HepG2 (cell line): ENCODE measurements around the gene MYEOV. TPM values are rescaled to one million over a fixed set of nuclear protein-coding genes. Genes with fewer than 3 reads are reported as not detected.

ENCODE experiments used
- ATAC-seq: fragments of 200-7000 bp; cut with Tn5 transposase; 3 replicates; pipeline ENCODE4 v1.9.1; 2020; ENCODE audit warnings: mild to moderate bottlenecking, moderate library complexity
- BruUV-seq: library from RNA; stranded (reverse); fragments of 400-500 nt; replicated peaks from 2 replicates; lab custom pipeline; 2021; lab: Mats Ljungman, UMichigan
- CTCF ChIA-PET: fragments of 300-600 bp; formaldehyde crosslinking; extraction: SDS; loops from one replicate; lab custom pipeline; 2021; ENCODE audit warnings: low total read pairs, inconsistent platforms, low intra/inter-chr PET ratio; lab: Yijun Ruan, JAX
- POLR2A ChIA-PET: fragments of 350-600 bp; sonication (Branson Sonifier 250); formaldehyde crosslinking; loops from one replicate; lab custom pipeline; 2020; ENCODE audit warnings: antibody characterized with exemption, inconsistent platforms; lab: Yijun Ruan, JAX
- DNase-seq: peaks from one replicate; pipeline ENCODE4 v3.0.0-alpha.2; 2015; ENCODE audit warnings: low spot score
- FAIRE-seq: peaks from 3 replicates; lab custom pipeline; 2011; peaks lifted over from hg19 to GRCh38; lab: Jason Lieb, UNC
- H2AFZ ChIP-seq: one replicate; pipeline ENCODE4 v1.6.1; 2011; ENCODE audit warnings: low read length, inconsistent platforms
- H3K27ac ChIP-seq: fragments of 300-600 bp; 3 replicates; pipeline ENCODE4 v1.8.0; 2011; ENCODE audit warnings: mixed run types, mild to moderate bottlenecking, mixed read lengths, low read length, inconsistent platforms; ENCODE audit not compliant: insufficient read depth; ENCODE audit errors: extremely low read length
- H3K27me3 ChIP-seq, 2 experiments: fragments of 200-600 bp in 1 of 2; 2 replicates in 1 of 2; 3 replicates in 1 of 2; pipeline versions ENCODE4 v1.6.0 to v1.8.0; 2011; ENCODE audit warnings: low read length in 2 of 2, mild to moderate bottlenecking in 2 of 2, moderate library complexity in 2 of 2, inconsistent platforms in 1 of 2; ENCODE audit not compliant: insufficient read depth in 2 of 2, control insufficient read depth in 1 of 2
- H3K36me3 ChIP-seq, 2 experiments: fragments of 200-600 bp in 1 of 2; replicated peaks in 1 of 2; 2 replicates in 1 of 2; 3 replicates in 1 of 2; pipeline versions ENCODE4 v1.5.1 to v1.8.0; 2011; ENCODE audit warnings: low read length in 2 of 2, inconsistent platforms in 1 of 2; ENCODE audit not compliant: insufficient read depth in 2 of 2, control insufficient read depth in 1 of 2
- H3K4me1 ChIP-seq: 2 replicates; pipeline ENCODE4 v1.5.1; 2012; ENCODE audit warnings: low read length, inconsistent platforms; ENCODE audit not compliant: insufficient read depth
- H3K4me2 ChIP-seq: 2 replicates; pipeline ENCODE4 v1.6.0; 2011; ENCODE audit warnings: low read depth, low read length, inconsistent platforms
- H3K4me3 ChIP-seq, 3 experiments: fragments of 200-600 bp in 1 of 3; sonication (generic), shearing (Covaris generic) in 1 of 3; replicated peaks in 1 of 3; 2 replicates each; pipeline ENCODE4 v1.5.1; 2011 to 2016; ENCODE audit warnings: low read length in 3 of 3, inconsistent platforms in 2 of 3, low read depth in 2 of 3, mild to moderate bottlenecking in 2 of 3, control low read depth in 1 of 3, mixed read lengths in 1 of 3; ENCODE audit not compliant: insufficient read depth in 1 of 3
- H3K79me2 ChIP-seq: one replicate; pipeline ENCODE4 v1.6.1; 2011; ENCODE audit warnings: low read length, inconsistent platforms; ENCODE audit not compliant: insufficient read depth
- H3K9ac ChIP-seq: 2 replicates; pipeline ENCODE4 v1.6.0; 2011; ENCODE audit warnings: mild to moderate bottlenecking, low read depth, low read length, inconsistent platforms; ENCODE audit not compliant: insufficient read depth
- H3K9me3 ChIP-seq: 2 replicates; pipeline ENCODE4 v1.5.1; 2012; ENCODE audit warnings: mild to moderate bottlenecking, low read length
- H4K20me1 ChIP-seq: 2 replicates; pipeline ENCODE4 v1.6.0; 2011; ENCODE audit warnings: inconsistent platforms, mild to moderate bottlenecking, low read length, moderate library complexity; ENCODE audit not compliant: insufficient read depth
- ELF3 ChIP-seq: IDR thresholded peaks from 2 replicates; pipeline ENCODE4 v1.6.1; 2016; ENCODE audit warnings: missing genetic modification reagents, missing compliant biosample characterization
- FOSL2 ChIP-seq: sonication (generic); formaldehyde crosslinking; IDR thresholded peaks from 2 replicates; pipeline ENCODE4 v1.4.0; 2020; ENCODE audit warnings: missing genetic modification reagents
- FOXC1 ChIP-seq: sonication (generic); formaldehyde crosslinking; IDR thresholded peaks from 2 replicates; pipeline ENCODE4 v1.8.0; 2022; ENCODE audit warnings: mild to moderate bottlenecking, missing genetic modification reagents, borderline replicate concordance
- IRF2 ChIP-seq: IDR thresholded peaks from 2 replicates; pipeline ENCODE4 v1.6.1; 2018; ENCODE audit warnings: missing genetic modification reagents, missing compliant biosample characterization
- NR2F2 ChIP-seq: IDR thresholded peaks from 2 replicates; pipeline ENCODE4 v1.6.1; 2012; ENCODE audit warnings: low read depth, inconsistent platforms, borderline replicate concordance
- PLRG1 ChIP-seq: fragments of 450-650 bp; conservative IDR thresholded peaks from 2 replicates; pipeline ENCODE4 v1.6.1; 2016
- SAP130 ChIP-seq: IDR thresholded peaks from 2 replicates; pipeline ENCODE4 v1.6.1; 2016; ENCODE audit warnings: low read depth
- SIN3A ChIP-seq: IDR thresholded peaks from 2 replicates; pipeline ENCODE4 v1.6.1; 2011; ENCODE audit warnings: low read depth, mild to moderate bottlenecking, control low read depth, low read length, borderline replicate concordance
- SMAD3 ChIP-seq: sonication (generic); formaldehyde crosslinking; IDR thresholded peaks from 2 replicates; pipeline ENCODE4 v1.4.0; 2020; ENCODE audit warnings: missing genetic modification reagents
- TEAD3 ChIP-seq: optimal IDR thresholded peaks from 2 replicates; pipeline ENCODE3; 2016; ENCODE audit warnings: borderline replicate concordance
- ZBTB7B ChIP-seq: sonication (generic); formaldehyde crosslinking; IDR thresholded peaks from 2 replicates; pipeline ENCODE4 v1.4.0; 2020; ENCODE audit warnings: missing genetic modification reagents
- ZNF101 ChIP-seq: sonication (generic); formaldehyde crosslinking; IDR thresholded peaks from 2 replicates; pipeline ENCODE4 v1.4.0; 2020; ENCODE audit warnings: mild to moderate bottlenecking, low read depth, missing genetic modification reagents, borderline replicate concordance
- ZNF264 ChIP-seq: sonication (generic); formaldehyde crosslinking; IDR thresholded peaks from 2 replicates; pipeline ENCODE4 v1.4.0; 2020; ENCODE audit warnings: missing genetic modification reagents
- ZNF441 ChIP-seq: sonication (generic); formaldehyde crosslinking; IDR thresholded peaks from 2 replicates; pipeline ENCODE4 v1.7.0; 2021; ENCODE audit warnings: missing genetic modification reagents, borderline replicate concordance
- WGBS: methylation state at CpG from one replicate; pipeline ENCODE4 v1.1.6; 2017; ENCODE audit warnings: low lambda C conversion rate; 5-methylcytosine and 5-hydroxymethylcytosine counted together
- in situ Hi-C: cut with HindIII; loops from 2 replicates; pipeline ENCODE4 v1.10.0; 2017; ENCODE audit warnings: low pct_unique_long_range_greater_than_20kb; ENCODE audit not compliant: extremely low pct_ligation_motif_present
- intact Hi-C: fragments of 100-400 bp; cut with micrococcal nuclease; formaldehyde crosslinking; loops from one replicate; pipeline ENCODE4 v1.10.0; 2022; ENCODE audit not compliant: unreplicated experiment
- polyA plus RNA-seq, 8 experiments: library from polyadenylated mRNA; depleted of rRNA in 3 of 8; stranded (reverse) in 7 of 8; unstranded in 1 of 8; fragments of >200 nt; fragmentation: Illumina TruSeq in 4 of 8; extraction: Trizol in 4 of 8; gene quantifications; 2 replicates each; pipeline versions ENCODE4 v1.2.1 to v1.2.3, GENCODE V29; 2011 to 2016; ENCODE audit warnings: low read depth in 4 of 8, missing spikeins in 1 of 8, mixed read lengths in 1 of 8; ENCODE audit not compliant: insufficient read depth in 1 of 8
- total RNA-seq, 5 experiments: library from RNA; depleted of rRNA; stranded (reverse); fragments of >200 nt; fragmentation: Illumina TruSeq; extraction: Trizol; gene quantifications; 2 replicates each; pipeline ENCODE4 v1.2.3, GENCODE V29; 2016; ENCODE audit warnings: low read depth in 1 of 5
- TF ChIP-seq, protein P1 (sequence below): sonication (generic); formaldehyde crosslinking; IDR thresholded peaks from 2 replicates; pipeline ENCODE4 v1.5.0; 2020; ENCODE audit warnings: missing genetic modification reagents
- TF ChIP-seq, protein P2 (sequence below): sonication (generic); formaldehyde crosslinking; IDR thresholded peaks from 2 replicates; pipeline ENCODE4 v1.4.0; 2020; ENCODE audit warnings: missing genetic modification reagents

The MYEOV gene
- total and polyA plus RNA-seq, 2 of the 13 experiments (the other 11 are each of a cell fraction or from before 2014, with no cell fraction given): 0.33 to 1.8 TPM

DNA sequence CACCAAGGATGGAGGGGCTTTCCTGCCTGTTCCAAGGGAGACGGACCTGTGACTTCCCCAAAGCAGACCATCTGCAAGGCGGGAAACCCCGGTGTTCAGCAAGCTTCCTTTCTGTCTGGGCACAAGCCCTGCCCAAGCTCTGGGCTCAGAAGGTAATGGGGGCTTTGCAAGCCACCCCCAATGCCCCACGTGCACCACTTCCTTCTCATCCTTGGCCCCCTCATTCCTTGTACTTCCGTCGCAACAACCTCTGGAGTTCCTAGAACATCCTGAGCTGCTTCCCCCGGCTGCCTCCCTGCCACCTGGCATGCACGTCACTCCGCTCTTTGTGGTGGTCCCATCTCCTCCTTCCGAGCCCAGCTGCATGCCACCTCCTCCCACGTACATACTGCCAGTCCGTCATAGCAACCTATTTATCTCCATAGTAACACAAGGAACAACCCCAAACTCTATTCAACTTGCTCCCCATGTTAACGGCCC lies 3.9 kb downstream of the MYEOV start (continued):
- TF ChIP-seq, protein P1, sequence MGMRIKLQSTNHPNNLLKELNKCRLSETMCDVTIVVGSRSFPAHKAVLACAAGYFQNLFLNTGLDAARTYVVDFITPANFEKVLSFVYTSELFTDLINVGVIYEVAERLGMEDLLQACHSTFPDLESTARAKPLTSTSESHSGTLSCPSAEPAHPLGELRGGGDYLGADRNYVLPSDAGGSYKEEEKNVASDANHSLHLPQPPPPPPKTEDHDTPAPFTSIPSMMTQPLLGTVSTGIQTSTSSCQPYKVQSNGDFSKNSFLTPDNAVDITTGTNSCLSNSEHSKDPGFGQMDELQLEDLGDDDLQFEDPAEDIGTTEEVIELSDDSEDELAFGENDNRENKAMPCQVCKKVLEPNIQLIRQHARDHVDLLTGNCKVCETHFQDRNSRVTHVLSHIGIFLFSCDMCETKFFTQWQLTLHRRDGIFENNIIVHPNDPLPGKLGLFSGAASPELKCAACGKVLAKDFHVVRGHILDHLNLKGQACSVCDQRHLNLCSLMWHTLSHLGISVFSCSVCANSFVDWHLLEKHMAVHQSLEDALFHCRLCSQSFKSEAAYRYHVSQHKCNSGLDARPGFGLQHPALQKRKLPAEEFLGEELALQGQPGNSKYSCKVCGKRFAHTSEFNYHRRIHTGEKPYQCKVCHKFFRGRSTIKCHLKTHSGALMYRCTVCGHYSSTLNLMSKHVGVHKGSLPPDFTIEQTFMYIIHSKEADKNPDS (CRISPR knock-in tag): no peak
- no peak for TF ChIP-seq SMAD3
- TF ChIP-seq FOXC1 (CRISPR knock-in tag): no peak
- TF ChIP-seq ZNF441 (CRISPR knock-in tag): no peak
- TF ChIP-seq, all 625 proteins: peak for 7

DNA sequence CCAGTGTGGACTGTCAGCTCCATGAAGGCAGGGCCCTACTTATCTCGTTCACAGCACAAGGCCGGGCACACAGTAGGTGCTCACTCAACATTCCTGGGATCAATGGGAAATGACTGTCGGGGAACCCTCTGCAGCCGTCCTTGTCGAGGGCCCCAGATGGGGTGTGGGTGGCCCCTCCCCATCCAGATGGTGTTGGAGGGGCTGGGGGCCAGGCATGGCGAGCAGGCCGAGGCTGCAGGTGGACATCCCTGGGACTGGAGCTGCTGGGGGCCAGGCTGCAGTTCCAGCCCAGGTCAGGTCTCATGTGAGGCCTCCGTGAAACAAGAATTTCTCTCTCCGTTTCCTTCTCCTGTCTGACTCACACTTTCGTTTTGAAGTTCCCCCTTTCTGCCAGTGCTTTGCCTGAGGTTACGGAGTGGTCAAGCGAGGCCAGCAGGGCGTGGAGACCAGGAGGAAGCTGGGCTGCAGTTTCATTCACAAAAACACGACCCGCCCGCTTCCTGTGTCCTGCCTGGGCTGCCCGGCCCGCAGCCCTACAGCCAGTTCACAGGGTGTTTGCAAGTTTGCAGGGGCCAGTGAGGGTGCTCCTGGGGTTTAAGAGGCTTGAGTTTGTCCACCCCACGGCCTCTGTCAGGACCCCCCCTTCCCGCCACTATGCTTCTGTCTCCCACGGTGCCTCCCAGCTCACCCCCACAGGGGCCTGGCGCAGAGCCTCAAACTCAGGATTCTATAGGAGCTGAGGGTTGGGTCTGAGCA lies 4.5 kb downstream of the MYEOV start:
- H3K36me3 ChIP-seq: no peaks in the 10 kb centered on the region
- H3K4me2 ChIP-seq: peak overlapping the region; percentile 62
- no peaks in the 10 kb centered on the region for H3K9me3 ChIP-seq
- H3K27me3 ChIP-seq: no peaks in the 10 kb centered on the region
- H3K4me1 ChIP-seq: peaks cover 46% of the 10 kb centered on the region
- no peaks in the 10 kb centered on the region for H3K79me2 ChIP-seq
- H4K20me1 ChIP-seq: no peaks in the 10 kb centered on the region
- no peak overlapping the region for H2AFZ ChIP-seq
- ATAC-seq: peak; percentile 31
- WGBS: 23% methylated on average over 9 of the region's 22 CpGs
- peak overlapping the region; percentile 9 to 60 (median 19); a peak in 5 of 6 replicates for H3K4me3 ChIP-seq
- in situ Hi-C loops: loop anchor here (10.0 kb wide), 1 partner anchor 174 kb away; no protein-coding TSS in a partner anchor
- CTCF ChIA-PET: no interaction called here
- no peak overlapping the region for H3K27ac ChIP-seq
- POLR2A ChIA-PET: interaction anchor here (1.0 to 2.1 kb wide), 4 partner anchors 345 to 1026 kb away, joined by 3 to 7 read pairs (median 3); partner anchors contain the start of genes C11orf24 and LTO1
- no peak for FAIRE-seq
- intact Hi-C loops: loop anchor here (10.0 kb wide), 1 partner anchor 1096 kb away; the partner anchor contains the start of gene CTTN
- H3K9ac ChIP-seq: peak overlapping the region; percentile 39
- peak; percentile 78 for DNase-seq
- BruUV-seq: no TSS peak
- no peak for TF ChIP-seq ZNF101 (CRISPR knock-in tag)
- 0 out of 2 replicates have a peak, but pooled peaks have one; percentile 30 for TF ChIP-seq ZNF264 (CRISPR knock-in tag)
- TF ChIP-seq FOSL2 (CRISPR knock-in tag): peak; percentile 78
- no peak for TF ChIP-seq NR2F2
- peak; percentile 54; the same call in 1 of the 2 replicates for TF ChIP-seq IRF2 (CRISPR knock-in tag)
- no peak for TF ChIP-seq SIN3A
- TF ChIP-seq, protein P2, sequence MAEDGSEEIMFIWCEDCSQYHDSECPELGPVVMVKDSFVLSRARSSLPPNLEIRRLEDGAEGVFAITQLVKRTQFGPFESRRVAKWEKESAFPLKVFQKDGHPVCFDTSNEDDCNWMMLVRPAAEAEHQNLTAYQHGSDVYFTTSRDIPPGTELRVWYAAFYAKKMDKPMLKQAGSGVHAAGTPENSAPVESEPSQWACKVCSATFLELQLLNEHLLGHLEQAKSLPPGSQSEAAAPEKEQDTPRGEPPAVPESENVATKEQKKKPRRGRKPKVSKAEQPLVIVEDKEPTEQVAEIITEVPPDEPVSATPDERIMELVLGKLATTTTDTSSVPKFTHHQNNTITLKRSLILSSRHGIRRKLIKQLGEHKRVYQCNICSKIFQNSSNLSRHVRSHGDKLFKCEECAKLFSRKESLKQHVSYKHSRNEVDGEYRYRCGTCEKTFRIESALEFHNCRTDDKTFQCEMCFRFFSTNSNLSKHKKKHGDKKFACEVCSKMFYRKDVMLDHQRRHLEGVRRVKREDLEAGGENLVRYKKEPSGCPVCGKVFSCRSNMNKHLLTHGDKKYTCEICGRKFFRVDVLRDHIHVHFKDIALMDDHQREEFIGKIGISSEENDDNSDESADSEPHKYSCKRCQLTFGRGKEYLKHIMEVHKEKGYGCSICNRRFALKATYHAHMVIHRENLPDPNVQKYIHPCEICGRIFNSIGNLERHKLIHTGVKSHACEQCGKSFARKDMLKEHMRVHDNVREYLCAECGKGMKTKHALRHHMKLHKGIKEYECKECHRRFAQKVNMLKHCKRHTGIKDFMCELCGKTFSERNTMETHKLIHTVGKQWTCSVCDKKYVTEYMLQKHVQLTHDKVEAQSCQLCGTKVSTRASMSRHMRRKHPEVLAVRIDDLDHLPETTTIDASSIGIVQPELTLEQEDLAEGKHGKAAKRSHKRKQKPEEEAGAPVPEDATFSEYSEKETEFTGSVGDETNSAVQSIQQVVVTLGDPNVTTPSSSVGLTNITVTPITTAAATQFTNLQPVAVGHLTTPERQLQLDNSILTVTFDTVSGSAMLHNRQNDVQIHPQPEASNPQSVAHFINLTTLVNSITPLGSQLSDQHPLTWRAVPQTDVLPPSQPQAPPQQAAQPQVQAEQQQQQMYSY (CRISPR knock-in tag): 0 out of 2 replicates have a peak, but pooled peaks have one; percentile 26
- peak; percentile 59 for TF ChIP-seq SAP130
- TF ChIP-seq ZBTB7B: no peak
- TF ChIP-seq PLRG1: no peak
- peak; percentile 76 for TF ChIP-seq ELF3 (CRISPR knock-in tag)
- TF ChIP-seq TEAD3 (CRISPR knock-in tag): peak; percentile 33
